ENCODE data around the gene PIGL.
"Not testable (repeated sequence)": the region's sequence is repeated elsewhere in the genome, so short reads cannot be mapped to it uniquely, and the experiment has no call there.

PIGL gene

GRCh38 chr17:16222406-16222805, 5.4 kb downstream of the PIGL start:
- DNase-seq: no peak

GRCh38 chr17:16229912-16230561, 13.0 kb downstream of the PIGL start:
- not testable (repeated sequence) for DNase-seq

GRCh38 chr17:16232391-16232790, 15.4 kb downstream of the PIGL start:
- no peak for DNase-seq

GRCh38 chr17:16239931-16240330, 22.9 kb downstream of the PIGL start:
- no peak for DNase-seq

- no peak for DNase-seq
Measured at GRCh38 chr17:16241906-16242399, 24.9 kb downstream of the PIGL start.

- DNase-seq: no peak
Measured at GRCh38 chr17:16243385-16243784, 26.4 kb downstream of the PIGL start.

GRCh38 chr17:16243801-16244567, 27.0 kb downstream of the PIGL start:
- no peak for DNase-seq

- no peak for DNase-seq
Measured at GRCh38 chr17:16247586-16247984, 30.6 kb downstream of the PIGL start.

- no peak for DNase-seq
Measured at GRCh38 chr17:16250635-16251034, 33.6 kb downstream of the PIGL start.

- DNase-seq: no peak
Measured at GRCh38 chr17:16251043-16251442, 34.0 kb downstream of the PIGL start.

- no peak for DNase-seq
Measured at GRCh38 chr17:16251556-16251955, 34.5 kb downstream of the PIGL start.

- no peak for DNase-seq
Measured at GRCh38 chr17:16254773-16255400, 37.9 kb downstream of the PIGL start.

GRCh38 chr17:16255481-16255921, 38.5 kb downstream of the PIGL start:
- DNase-seq: no peak

- DNase-seq: no peak
Measured at GRCh38 chr17:16258901-16259300, 41.9 kb downstream of the PIGL start.

- no peak for DNase-seq
Measured at GRCh38 chr17:16259926-16260325, 42.9 kb downstream of the PIGL start.

GRCh38 chr17:16261049-16261448, 44.0 kb downstream of the PIGL start:
- DNase-seq: no peak

- no peak for DNase-seq
Measured at GRCh38 chr17:16262201-16262600, 45.2 kb downstream of the PIGL start.

GRCh38 chr17:16267174-16267573, 50.2 kb downstream of the PIGL start:
- no peak for DNase-seq

- DNase-seq: no peak
Measured at GRCh38 chr17:16269658-16270057, 52.6 kb downstream of the PIGL start.

GRCh38 chr17:16272111-16272840, 55.3 kb downstream of the PIGL start:
- no peak for DNase-seq

- no peak for DNase-seq
Measured at GRCh38 chr17:16273499-16273898, 56.5 kb downstream of the PIGL start.

- DNase-seq: no peak
Measured at GRCh38 chr17:16273929-16274339, 56.9 kb downstream of the PIGL start.

GRCh38 chr17:16275024-16275423, 58.0 kb downstream of the PIGL start:
- no peak for DNase-seq

All from NCI-H510A (cell line).